ENCODE results near the gene RNF123.

The RNF123 gene

DNA sequence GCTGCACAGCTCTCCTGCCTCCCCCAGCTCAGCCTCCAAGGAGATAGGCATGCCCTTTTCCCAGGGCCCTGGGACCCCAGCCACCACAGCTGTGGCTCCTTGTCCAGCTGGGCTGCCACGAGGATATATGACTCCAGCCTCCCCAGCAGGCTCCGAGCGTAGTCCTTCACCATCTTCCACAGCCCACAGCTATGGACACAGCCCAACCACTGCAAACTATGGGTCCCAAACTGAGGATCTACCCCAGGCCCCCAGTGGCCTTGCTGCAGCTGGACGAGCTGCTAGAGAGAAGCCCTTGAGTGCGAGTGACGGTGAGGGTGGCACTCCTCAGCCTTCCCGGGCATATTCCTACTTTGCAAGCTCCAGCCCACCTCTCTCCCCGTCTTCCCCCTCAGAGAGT, 35.7 kb upstream of the RNF123 start:
- TF ChIP-seq FOXP2 (optimal IDR thresholded peaks at IDR 0.05; ENCODE audit: borderline replicate concordance, extremely low read depth, extremely low read length, insufficient read depth) (no peak), TAF1 (IDR thresholded peaks at IDR 0.05; ENCODE audit: borderline replicate concordance, insufficient read depth, low read length) (no peak)

DNA sequence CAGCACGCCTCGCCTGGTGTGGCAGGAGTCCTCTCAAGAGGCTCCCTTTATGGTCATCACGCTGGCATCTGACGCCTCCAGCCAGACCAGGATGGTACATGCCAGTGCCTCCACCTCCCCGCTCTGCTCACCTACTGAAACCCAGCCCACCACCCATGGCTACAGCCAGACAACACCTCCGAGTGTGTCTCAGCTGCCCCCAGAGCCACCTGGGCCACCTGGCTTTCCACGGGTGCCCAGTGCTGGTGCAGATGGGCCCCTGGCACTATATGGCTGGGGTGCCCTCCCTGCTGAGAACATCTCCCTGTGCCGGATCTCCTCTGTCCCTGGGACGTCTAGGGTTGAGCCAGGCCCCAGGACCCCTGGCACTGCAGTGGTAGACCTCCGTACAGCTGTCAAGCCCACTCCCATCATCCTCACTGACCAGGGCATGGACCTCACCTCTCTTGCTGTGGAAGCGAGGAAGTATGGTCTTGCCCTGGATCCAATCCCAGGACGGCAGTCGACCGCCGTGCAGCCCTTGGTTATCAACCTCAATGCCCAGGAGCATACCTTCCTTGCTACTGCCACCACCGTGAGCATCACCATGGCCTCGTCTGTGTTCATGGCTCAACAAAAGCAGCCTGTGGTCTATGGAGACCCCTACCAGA, 35.1 kb upstream of the RNF123 start:
- TF ChIP-seq POLR2AphosphoS5 (IDR thresholded peaks at IDR 0.05; ENCODE audit: low read depth, low read length) (no peak), FOXP2 (optimal IDR thresholded peaks at IDR 0.05; ENCODE audit: borderline replicate concordance, extremely low read depth, extremely low read length, insufficient read depth) (no peak)

DNA sequence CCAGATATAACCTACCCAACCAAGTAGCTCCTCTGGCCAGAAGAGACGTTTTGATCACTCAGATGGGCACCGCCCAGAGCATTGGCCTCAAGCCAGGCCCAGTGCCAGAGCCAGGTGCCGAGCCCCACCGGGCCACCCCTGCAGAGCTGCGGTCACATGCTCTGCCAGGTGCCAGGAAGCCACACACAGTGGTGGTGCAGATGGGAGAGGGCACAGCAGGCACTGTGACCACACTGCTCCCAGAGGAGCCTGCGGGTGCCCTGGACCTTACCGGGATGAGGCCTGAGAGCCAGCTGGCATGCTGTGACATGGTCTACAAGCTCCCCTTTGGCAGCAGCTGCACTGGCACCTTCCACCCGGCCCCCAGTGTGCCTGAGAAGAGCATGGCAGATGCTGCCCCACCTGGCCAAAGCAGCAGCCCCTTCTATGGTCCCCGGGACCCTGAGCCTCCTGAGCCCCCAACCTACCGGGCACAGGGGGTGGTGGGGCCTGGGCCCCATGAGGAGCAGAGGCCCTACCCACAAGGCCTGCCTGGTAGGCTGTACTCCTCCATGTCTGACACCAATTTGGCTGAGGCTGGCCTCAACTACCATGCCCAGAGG, 34.3 kb upstream of the RNF123 start:
- TF ChIP-seq SIN3A (IDR thresholded peaks at IDR 0.05; ENCODE audit: borderline replicate concordance, insufficient read depth, low read length): no peak
- TF ChIP-seq TAF1 (IDR thresholded peaks at IDR 0.05; ENCODE audit: borderline replicate concordance, insufficient read depth, low read length): no peak
- no peak for TF ChIP-seq POLR2AphosphoS5 (IDR thresholded peaks at IDR 0.05; ENCODE audit: low read depth, low read length)
- TF ChIP-seq FOXP2 (optimal IDR thresholded peaks at IDR 0.05; ENCODE audit: borderline replicate concordance, extremely low read depth, extremely low read length, insufficient read depth): no peak
- TF ChIP-seq, protein P1, sequence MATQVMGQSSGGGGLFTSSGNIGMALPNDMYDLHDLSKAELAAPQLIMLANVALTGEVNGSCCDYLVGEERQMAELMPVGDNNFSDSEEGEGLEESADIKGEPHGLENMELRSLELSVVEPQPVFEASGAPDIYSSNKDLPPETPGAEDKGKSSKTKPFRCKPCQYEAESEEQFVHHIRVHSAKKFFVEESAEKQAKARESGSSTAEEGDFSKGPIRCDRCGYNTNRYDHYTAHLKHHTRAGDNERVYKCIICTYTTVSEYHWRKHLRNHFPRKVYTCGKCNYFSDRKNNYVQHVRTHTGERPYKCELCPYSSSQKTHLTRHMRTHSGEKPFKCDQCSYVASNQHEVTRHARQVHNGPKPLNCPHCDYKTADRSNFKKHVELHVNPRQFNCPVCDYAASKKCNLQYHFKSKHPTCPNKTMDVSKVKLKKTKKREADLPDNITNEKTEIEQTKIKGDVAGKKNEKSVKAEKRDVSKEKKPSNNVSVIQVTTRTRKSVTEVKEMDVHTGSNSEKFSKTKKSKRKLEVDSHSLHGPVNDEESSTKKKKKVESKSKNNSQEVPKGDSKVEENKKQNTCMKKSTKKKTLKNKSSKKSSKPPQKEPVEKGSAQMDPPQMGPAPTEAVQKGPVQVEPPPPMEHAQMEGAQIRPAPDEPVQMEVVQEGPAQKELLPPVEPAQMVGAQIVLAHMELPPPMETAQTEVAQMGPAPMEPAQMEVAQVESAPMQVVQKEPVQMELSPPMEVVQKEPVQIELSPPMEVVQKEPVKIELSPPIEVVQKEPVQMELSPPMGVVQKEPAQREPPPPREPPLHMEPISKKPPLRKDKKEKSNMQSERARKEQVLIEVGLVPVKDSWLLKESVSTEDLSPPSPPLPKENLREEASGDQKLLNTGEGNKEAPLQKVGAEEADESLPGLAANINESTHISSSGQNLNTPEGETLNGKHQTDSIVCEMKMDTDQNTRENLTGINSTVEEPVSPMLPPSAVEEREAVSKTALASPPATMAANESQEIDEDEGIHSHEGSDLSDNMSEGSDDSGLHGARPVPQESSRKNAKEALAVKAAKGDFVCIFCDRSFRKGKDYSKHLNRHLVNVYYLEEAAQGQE (IDR thresholded peaks at IDR 0.05; ENCODE audit: insufficient read depth in 1 of 2, low read depth in 2 of 2, low read length in 2 of 2): no peak

DNA sequence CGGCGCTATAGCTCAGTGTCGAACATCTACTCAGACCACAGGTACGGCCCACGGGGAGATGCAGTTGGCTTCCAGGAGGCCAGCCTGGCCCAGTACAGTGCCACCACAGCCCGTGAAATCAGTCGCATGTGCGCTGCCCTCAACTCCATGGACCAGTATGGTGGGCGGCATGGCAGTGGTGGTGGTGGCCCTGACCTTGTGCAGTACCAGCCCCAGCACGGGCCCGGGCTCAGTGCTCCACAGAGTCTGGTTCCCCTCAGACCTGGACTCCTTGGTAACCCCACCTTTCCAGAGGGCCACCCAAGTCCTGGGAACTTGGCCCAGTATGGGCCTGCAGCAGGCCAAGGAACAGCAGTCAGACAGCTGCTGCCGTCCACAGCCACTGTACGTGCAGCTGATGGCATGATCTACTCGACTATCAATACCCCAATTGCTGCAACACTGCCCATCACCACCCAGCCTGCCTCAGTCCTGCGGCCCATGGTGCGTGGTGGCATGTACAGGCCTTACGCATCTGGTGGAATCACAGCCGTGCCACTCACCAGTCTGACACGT, 33.5 kb upstream of the RNF123 start:
- TF ChIP-seq FOXP2 (optimal IDR thresholded peaks at IDR 0.05; ENCODE audit: borderline replicate concordance, extremely low read depth, extremely low read length, insufficient read depth) (no peak), POLR2AphosphoS5 (IDR thresholded peaks at IDR 0.05; ENCODE audit: low read depth, low read length) (no peak), SIN3A (IDR thresholded peaks at IDR 0.05; ENCODE audit: borderline replicate concordance, insufficient read depth, low read length) (no peak), TAF1 (IDR thresholded peaks at IDR 0.05; ENCODE audit: borderline replicate concordance, insufficient read depth, low read length) (no peak)
- TF ChIP-seq, protein P1 (IDR thresholded peaks at IDR 0.05; ENCODE audit: insufficient read depth in 1 of 2, low read depth in 2 of 2, low read length in 2 of 2): no peak

DNA sequence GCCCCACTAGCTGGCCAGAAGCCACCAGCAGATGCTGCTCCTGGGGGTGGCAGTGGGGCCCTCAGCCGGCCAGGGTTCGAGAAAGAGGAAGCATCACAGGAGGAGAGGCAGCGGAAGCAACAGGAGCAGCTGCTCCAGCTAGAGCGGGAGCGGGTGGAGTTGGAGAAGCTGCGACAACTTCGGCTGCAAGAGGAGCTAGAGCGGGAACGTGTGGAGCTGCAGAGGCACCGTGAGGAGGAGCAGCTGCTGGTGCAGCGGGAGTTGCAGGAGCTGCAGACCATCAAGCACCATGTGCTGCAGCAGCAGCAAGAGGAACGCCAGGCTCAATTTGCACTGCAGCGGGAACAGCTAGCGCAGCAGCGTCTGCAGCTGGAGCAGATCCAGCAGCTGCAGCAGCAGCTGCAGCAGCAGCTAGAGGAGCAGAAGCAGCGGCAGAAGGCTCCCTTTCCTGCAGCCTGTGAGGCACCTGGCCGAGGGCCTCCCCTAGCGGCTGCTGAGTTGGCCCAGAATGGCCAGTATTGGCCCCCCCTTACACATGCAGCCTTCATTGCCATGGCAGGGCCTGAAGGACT, 32.7 kb upstream of the RNF123 start:
- no peak for TF ChIP-seq FOXP2 (optimal IDR thresholded peaks at IDR 0.05; ENCODE audit: borderline replicate concordance, extremely low read depth, extremely low read length, insufficient read depth)
- TF ChIP-seq, protein P1 (IDR thresholded peaks at IDR 0.05; ENCODE audit: insufficient read depth in 1 of 2, low read depth in 2 of 2, low read length in 2 of 2): no peak
- no peak for TF ChIP-seq SIN3A (IDR thresholded peaks at IDR 0.05; ENCODE audit: borderline replicate concordance, insufficient read depth, low read length)
- no peak for TF ChIP-seq POLR2AphosphoS5 (IDR thresholded peaks at IDR 0.05; ENCODE audit: low read depth, low read length)
- no peak for TF ChIP-seq TAF1 (IDR thresholded peaks at IDR 0.05; ENCODE audit: borderline replicate concordance, insufficient read depth, low read length)

Measured in PFSK-1 (cell line).